PC-9 (cell line): ENCODE results near the gene GALNT9.

Source experiments
- EZH2 ChIP-seq: fragments of 200-600 bp; sonication (generic); IDR thresholded peaks from 2 replicates; pipeline ENCODE4 v1.8.0; 2017; ENCODE audit warnings: antibody characterized with exemption, low read depth
- TF ChIP-seq, protein P1 (sequence below): fragments of 200-600 bp; sonication (generic); conservative IDR thresholded peaks from 2 replicates; pipeline ENCODE4 v1.6.1; 2017; ENCODE audit warnings: mixed run types, antibody characterized with exemption, mild to moderate bottlenecking, moderate library complexity

DNA sequence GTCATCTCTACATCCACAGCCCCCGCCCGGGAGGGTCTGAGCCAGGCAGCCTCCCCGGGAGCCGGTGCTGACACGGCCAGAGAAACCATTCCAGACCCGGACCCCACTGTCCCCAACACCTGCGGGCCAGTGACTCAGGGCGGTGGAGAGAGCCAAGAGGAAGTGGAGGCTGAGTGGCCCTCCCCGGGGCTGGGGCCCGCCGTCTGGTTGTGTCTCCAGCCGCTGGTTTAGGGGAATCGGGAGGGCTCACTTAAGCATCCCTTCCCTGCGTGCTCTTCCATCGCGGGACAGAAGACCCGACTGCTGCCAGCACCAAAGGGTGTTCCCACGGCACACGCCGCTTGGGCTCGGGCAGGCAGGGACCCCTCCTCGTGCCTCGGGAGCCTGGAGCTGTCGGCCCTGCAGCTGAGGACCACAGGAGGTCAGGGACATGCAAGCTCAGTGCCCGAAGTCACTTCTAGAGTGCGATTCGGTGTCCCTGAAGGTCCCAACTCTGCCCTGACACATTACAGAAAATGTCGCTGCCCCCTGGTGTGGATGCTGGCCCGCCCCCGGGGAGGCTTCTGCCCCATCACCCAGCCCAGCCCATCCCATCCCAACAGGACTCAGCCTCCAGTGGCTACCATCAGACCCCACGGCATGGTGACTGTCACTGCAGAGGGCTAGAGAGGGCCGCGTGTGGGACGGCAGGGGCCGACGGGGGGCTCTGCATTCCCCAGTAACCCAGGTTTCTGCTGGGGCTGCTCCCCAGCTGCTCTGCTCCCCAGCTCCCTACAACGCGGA lies 50.8 kb downstream of the GALNT9 start:
- TF ChIP-seq EZH2, result no peak; the same call in 1 of the 2 replicates
- TF ChIP-seq, protein P1, sequence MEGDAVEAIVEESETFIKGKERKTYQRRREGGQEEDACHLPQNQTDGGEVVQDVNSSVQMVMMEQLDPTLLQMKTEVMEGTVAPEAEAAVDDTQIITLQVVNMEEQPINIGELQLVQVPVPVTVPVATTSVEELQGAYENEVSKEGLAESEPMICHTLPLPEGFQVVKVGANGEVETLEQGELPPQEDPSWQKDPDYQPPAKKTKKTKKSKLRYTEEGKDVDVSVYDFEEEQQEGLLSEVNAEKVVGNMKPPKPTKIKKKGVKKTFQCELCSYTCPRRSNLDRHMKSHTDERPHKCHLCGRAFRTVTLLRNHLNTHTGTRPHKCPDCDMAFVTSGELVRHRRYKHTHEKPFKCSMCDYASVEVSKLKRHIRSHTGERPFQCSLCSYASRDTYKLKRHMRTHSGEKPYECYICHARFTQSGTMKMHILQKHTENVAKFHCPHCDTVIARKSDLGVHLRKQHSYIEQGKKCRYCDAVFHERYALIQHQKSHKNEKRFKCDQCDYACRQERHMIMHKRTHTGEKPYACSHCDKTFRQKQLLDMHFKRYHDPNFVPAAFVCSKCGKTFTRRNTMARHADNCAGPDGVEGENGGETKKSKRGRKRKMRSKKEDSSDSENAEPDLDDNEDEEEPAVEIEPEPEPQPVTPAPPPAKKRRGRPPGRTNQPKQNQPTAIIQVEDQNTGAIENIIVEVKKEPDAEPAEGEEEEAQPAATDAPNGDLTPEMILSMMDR, result no peak
